ENCODE results near the gene LENG8.
"Not testable (repeated sequence)": the region's sequence is repeated elsewhere in the genome, so short reads cannot be mapped to it uniquely, and the experiment has no call there.

DNA sequence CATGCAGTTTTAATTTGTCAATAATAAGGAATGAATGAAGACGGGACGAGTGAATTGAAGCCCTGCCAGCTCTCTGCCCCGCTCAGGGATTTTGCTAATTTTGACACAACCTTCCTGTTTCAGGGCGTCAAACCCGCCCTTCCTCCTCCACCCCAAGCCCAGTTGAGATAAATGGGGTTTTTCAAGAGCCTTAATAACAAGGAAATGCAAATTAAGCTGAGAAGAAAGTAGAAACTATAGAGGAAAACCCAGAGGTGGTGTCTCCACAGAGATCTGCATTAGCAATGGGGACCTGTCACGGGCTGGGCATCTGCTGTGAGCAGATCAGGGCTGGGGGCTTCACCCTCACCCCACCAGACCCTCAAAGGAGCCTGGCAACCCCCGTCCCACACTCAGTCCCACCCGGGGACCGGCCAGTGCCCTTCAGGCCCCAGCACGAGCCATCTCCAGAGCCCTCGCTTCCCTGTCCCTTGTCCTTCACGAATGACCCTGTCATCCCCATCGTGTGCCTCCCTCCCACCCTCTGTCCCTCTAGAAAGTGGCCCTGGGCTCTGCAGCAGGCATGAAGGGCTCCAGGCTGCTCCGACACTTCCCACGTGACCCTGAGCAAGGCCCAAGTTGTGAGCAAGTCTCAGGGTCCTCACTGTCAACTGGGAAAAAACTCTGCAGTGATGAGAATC, 58.2 kb downstream of the LENG8 start:
- TF ChIP-seq, protein P1, sequence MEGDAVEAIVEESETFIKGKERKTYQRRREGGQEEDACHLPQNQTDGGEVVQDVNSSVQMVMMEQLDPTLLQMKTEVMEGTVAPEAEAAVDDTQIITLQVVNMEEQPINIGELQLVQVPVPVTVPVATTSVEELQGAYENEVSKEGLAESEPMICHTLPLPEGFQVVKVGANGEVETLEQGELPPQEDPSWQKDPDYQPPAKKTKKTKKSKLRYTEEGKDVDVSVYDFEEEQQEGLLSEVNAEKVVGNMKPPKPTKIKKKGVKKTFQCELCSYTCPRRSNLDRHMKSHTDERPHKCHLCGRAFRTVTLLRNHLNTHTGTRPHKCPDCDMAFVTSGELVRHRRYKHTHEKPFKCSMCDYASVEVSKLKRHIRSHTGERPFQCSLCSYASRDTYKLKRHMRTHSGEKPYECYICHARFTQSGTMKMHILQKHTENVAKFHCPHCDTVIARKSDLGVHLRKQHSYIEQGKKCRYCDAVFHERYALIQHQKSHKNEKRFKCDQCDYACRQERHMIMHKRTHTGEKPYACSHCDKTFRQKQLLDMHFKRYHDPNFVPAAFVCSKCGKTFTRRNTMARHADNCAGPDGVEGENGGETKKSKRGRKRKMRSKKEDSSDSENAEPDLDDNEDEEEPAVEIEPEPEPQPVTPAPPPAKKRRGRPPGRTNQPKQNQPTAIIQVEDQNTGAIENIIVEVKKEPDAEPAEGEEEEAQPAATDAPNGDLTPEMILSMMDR (IDR thresholded peaks at IDR 0.05) = not testable (repeated sequence)
- TF ChIP-seq POLR2A (IDR thresholded peaks at IDR 0.05) = not testable (repeated sequence)

Measured in lower leg skin (tissue), 3 donors.